Cardiac fibroblast (primary cell): ENCODE measurements around the gene CSNK1D.
A peak's percentile ranks its signal among the peaks of the same experiment; 100 is the strongest.

Experiments used
- DNase-seq, 2 donors: peaks; one replicate each; pipeline versions ENCODE4 v3.0.0 to v3.0.0-alpha.2; 2010; ENCODE audit warnings: low read depth in 2 of 2
- H3K4me3 ChIP-seq, 2 donors: replicated peaks in 1 of 2; 1 replicate in 1 of 2; 2 replicates in 1 of 2; pipeline ENCODE4 v1.5.1; 2011; ENCODE audit warnings: low read depth in 2 of 2, low read length in 2 of 2, mild to moderate bottlenecking in 2 of 2, moderate library complexity in 1 of 2
- CTCF ChIP-seq: IDR thresholded peaks from one replicate; pipeline ENCODE4 v1.5.1; 2011; ENCODE audit warnings: low read depth, mild to moderate bottlenecking, low read length, inconsistent platforms

Gene CSNK1D

GRCh38 chr17:82252511-82253178, 20.9 kb downstream of the CSNK1D start:
- no peak for TF ChIP-seq CTCF
- DNase-seq = no peak
- no peak overlapping the region for H3K4me3 ChIP-seq

- DNase-seq = no peak
- TF ChIP-seq CTCF = no peak
- no peak overlapping the region for H3K4me3 ChIP-seq
Observed at GRCh38 chr17:82250868-82251500, 22.5 kb downstream of the CSNK1D start.

- TF ChIP-seq CTCF = no peak
- DNase-seq = no peak
- H3K4me3 ChIP-seq = no peak overlapping the region
Observed at GRCh38 chr17:82249896-82250581, 23.5 kb downstream of the CSNK1D start.

- H3K4me3 ChIP-seq = no peak overlapping the region
- TF ChIP-seq CTCF = no peak
- DNase-seq = no peak
Observed at GRCh38 chr17:82248815-82249674, 24.5 kb downstream of the CSNK1D start.

- no peak overlapping the region for H3K4me3 ChIP-seq
- TF ChIP-seq CTCF = no peak
- peak in 1 of 2 donors; percentile 17 for DNase-seq
Observed at GRCh38 chr17:82247856-82248671, 25.4 kb downstream of the CSNK1D start.

- TF ChIP-seq CTCF = no peak
- H3K4me3 ChIP-seq = no peak overlapping the region
- peak in 1 of 2 donors; percentile 16 for DNase-seq
Observed at GRCh38 chr17:82247182-82247823, 26.2 kb downstream of the CSNK1D start.
